GM10266 (cell line): ENCODE data around the gene COQ8A.
"Not testable (repeated sequence)": the region's sequence is repeated elsewhere in the genome, so short reads cannot be mapped to it uniquely, and the experiment has no call there.

ENCODE experiments used
- DNase-seq: peaks from one replicate; pipeline ENCODE4 v3.0.0; 2012; ENCODE audit errors: extremely low spot score
- CTCF ChIP-seq: IDR thresholded peaks from 2 replicates; pipeline ENCODE4 v1.5.1; 2012; ENCODE audit warnings: mild to moderate bottlenecking, low read depth; ENCODE audit not compliant: control insufficient read depth, insufficient read depth; ENCODE audit errors: missing control alignments

Gene COQ8A

GRCh38 chr1:226921504-226921903 lies 18.6 kb upstream of the COQ8A start:
- TF ChIP-seq CTCF: no peak
- DNase-seq: no peak

GRCh38 chr1:226929260-226930111 lies 10.6 kb upstream of the COQ8A start:
- not testable (repeated sequence) for DNase-seq

- no peak for DNase-seq
These were observed 5.4 kb upstream of the COQ8A start for GRCh38 chr1:226934483-226935237.

GRCh38 chr1:226937940-226938725 lies 2.0 kb upstream of the COQ8A start:
- DNase-seq: no peak
- TF ChIP-seq CTCF: no peak

More at GRCh38 chr1:226934483-226935237, 5.4 kb upstream of the COQ8A start:
- TF ChIP-seq CTCF: no peak

GRCh38 chr1:226938903-226939437 lies 1.1 kb upstream of the COQ8A start:
- TF ChIP-seq CTCF: no peak
- no peak for DNase-seq

GRCh38 chr1:226939438-226940028 lies 561 bp upstream of the COQ8A start:
- TF ChIP-seq CTCF: no peak

GRCh38 chr1:226940806-226941067 lies 643 bp downstream of the COQ8A start:
- no peak for DNase-seq
- no peak for TF ChIP-seq CTCF

More at GRCh38 chr1:226939438-226940028, 561 bp upstream of the COQ8A start:
- peak; percentile 39 for DNase-seq
